ENCODE measurements around the gene TFRC. TPM values are rescaled to one million over a fixed set of nuclear protein-coding genes. Genes with fewer than 3 reads are reported as not detected.

The TFRC gene
- total and polyA plus RNA-seq, 11 donors = 15.7 to 232 (median 103) TPM

- Histone ChIP-seq H3K27me3 (no peaks in the 10 kb centered on the region), H3K4me1 (no peaks in the 10 kb centered on the region), H3K36me3 (no peaks in the 10 kb centered on the region), H3K4me3 (no peak overlapping the region), H3K9me3 (peaks cover 0 to 9% (median 0%) of the 10 kb centered on the region in 12 donors), H3K27ac (no peak overlapping the region)
- intact Hi-C loops (cut with DNase I) = no loop called here
- 93 to 97% (median 97%) methylated on average over 1 of the region's 1 CpG for WGBS, 4 donors
- no peak for ATAC-seq
- no peak for DNase-seq
- TF ChIP-seq POLR2A (IDR thresholded peaks at IDR 0.05) = no peak
- TF ChIP-seq, protein P1, sequence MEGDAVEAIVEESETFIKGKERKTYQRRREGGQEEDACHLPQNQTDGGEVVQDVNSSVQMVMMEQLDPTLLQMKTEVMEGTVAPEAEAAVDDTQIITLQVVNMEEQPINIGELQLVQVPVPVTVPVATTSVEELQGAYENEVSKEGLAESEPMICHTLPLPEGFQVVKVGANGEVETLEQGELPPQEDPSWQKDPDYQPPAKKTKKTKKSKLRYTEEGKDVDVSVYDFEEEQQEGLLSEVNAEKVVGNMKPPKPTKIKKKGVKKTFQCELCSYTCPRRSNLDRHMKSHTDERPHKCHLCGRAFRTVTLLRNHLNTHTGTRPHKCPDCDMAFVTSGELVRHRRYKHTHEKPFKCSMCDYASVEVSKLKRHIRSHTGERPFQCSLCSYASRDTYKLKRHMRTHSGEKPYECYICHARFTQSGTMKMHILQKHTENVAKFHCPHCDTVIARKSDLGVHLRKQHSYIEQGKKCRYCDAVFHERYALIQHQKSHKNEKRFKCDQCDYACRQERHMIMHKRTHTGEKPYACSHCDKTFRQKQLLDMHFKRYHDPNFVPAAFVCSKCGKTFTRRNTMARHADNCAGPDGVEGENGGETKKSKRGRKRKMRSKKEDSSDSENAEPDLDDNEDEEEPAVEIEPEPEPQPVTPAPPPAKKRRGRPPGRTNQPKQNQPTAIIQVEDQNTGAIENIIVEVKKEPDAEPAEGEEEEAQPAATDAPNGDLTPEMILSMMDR (IDR thresholded peaks at IDR 0.05) = no peak
Observed at GRCh38 chr3:196016059-196016458, 65.8 kb downstream of the TFRC start.

DNA sequence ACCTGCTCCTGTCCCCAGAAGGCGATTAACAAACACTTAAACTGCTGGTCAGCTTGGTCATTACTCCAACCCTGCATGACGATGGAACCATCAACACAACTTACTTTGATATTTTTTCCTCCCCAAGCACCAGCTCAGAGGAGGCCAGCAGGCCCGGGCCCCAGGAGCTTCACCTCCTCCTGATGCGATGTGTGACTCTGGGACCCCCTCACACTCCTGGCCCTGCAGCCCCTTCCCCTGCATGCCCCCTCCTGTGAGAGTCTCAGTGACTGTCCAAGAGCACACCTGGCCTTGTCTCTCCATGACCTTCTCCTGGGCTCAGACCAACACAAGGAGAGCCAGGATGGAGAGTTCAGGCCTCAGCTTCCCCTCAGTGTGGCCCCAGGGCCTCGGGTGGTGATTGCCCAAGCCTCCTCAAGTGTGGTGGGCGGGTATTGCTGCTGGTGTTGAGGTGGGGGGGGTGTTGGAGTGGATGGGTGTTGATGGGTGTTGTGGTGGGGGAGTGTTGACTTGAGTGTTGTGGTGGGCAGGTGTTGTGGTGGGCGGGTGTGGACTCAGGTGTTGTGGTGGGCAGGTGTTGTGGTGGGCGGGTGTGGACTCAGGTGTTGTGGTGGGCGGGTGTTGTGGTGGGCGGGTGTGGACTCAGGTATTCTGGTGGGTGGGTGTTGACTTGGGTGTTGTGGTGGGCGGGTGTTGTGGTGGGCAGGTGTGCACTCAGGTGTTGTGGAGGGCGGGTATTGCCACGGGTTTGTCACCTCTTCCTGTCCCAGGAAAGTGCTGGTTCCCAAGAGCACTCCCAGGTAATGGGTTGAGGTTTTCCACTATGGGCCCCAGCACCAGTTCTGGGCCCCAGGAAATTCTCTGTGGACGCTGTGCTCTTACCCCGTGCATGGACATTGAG is 68.1 kb downstream of the TFRC start:
- TF ChIP-seq, protein P1 (IDR thresholded peaks at IDR 0.05) = no peak
- no peak for TF ChIP-seq POLR2A (IDR thresholded peaks at IDR 0.05)
- Histone ChIP-seq H3K9me3 (peaks cover 0 to 9% (median 0%) of the 10 kb centered on the region in 12 donors), H3K4me1 (no peaks in the 10 kb centered on the region), H3K36me3 (no peaks in the 10 kb centered on the region), H3K27ac (no peak overlapping the region), H3K27me3 (no peaks in the 10 kb centered on the region), H3K4me3 (no peak overlapping the region)
- intact Hi-C loops (cut with DNase I) = no loop called here
- no peak for ATAC-seq
- 78 to 89% (median 89%) methylated on average over 12 to 15 of the region's 15 CpGs for WGBS, 4 donors
- DNase-seq = no peak

GRCh38 chr3:196012941-196013476 is 68.9 kb downstream of the TFRC start:
- ATAC-seq = no peak
- intact Hi-C loops (cut with DNase I) = no loop called here
- TF ChIP-seq, protein P1 (IDR thresholded peaks at IDR 0.05) = no peak
- TF ChIP-seq POLR2A (IDR thresholded peaks at IDR 0.05) = no peak

GRCh38 chr3:196012481-196012880 is 69.4 kb downstream of the TFRC start:
- intact Hi-C loops (cut with DNase I) = no loop called here
- DNase-seq (no peak), ATAC-seq (no peak)
- Histone ChIP-seq H3K36me3 (no peaks in the 10 kb centered on the region), H3K27me3 (no peaks in the 10 kb centered on the region), H3K27ac (no peak overlapping the region), H3K9me3 (peaks cover 0 to 9% (median 0%) of the 10 kb centered on the region in 12 donors), H3K4me3 (no peak overlapping the region), H3K4me1 (no peaks in the 10 kb centered on the region)
- 76 to 85% (median 77%) methylated on average over 4 of the region's 4 CpGs for WGBS, 4 donors
- no peak for TF ChIP-seq POLR2A (IDR thresholded peaks at IDR 0.05)
- TF ChIP-seq, protein P1 (IDR thresholded peaks at IDR 0.05) = no peak

More at GRCh38 chr3:196012941-196013476, 68.9 kb downstream of the TFRC start:
- 83 to 86% (median 84%) methylated on average over 15 of the region's 15 CpGs for WGBS, 4 donors
- no peak for DNase-seq
- Histone ChIP-seq H3K4me1 (no peaks in the 10 kb centered on the region), H3K27ac (no peak overlapping the region), H3K36me3 (no peaks in the 10 kb centered on the region), H3K9me3 (peaks cover 0 to 9% (median 0%) of the 10 kb centered on the region in 12 donors), H3K4me3 (no peak overlapping the region), H3K27me3 (no peaks in the 10 kb centered on the region)

Measured in heart left ventricle (tissue), 16 donors.